Posterior cingulate gyrus (tissue), 11 donors: ENCODE results near the gene ELAVL3.
A peak's percentile ranks its signal among the peaks of the same experiment; 100 is the strongest.
"Not testable (repeated sequence)": the region's sequence is repeated elsewhere in the genome, so short reads cannot be mapped to it uniquely, and the experiment has no call there.

Experiments
- DNase-seq, 10 donors: peaks; one replicate each; pipeline versions ENCODE4 v3.0.0 to v3.0.0-alpha.2; 2020 to 2021; ENCODE audit warnings: mixed read lengths in 3 of 10
- intact Hi-C: fragments of 100-400 bp; cut with DNase I; formaldehyde crosslinking; loops from one replicate; pipeline ENCODE4 v1.15.1; 2023

Gene ELAVL3

GRCh38 chr19:11420429-11421370 lies 60.1 kb downstream of the ELAVL3 start:
- DNase-seq: peak in 1 of 10 donors; percentile 84
- intact Hi-C loops: no loop called here

- intact Hi-C loops: no loop called here
- DNase-seq: peak in 1 of 10 donors; percentile 40
These were observed 62.0 kb downstream of the ELAVL3 start, which contains the start of gene RGL3 for GRCh38 chr19:11418549-11419506. RGL3 (minus strand) TSS chr19:11419314; CDS start chr19:11419278, 36 bp downstream.

- no peak for DNase-seq
- intact Hi-C loops: no loop called here
These were observed 62.7 kb downstream of the ELAVL3 start for GRCh38 chr19:11418094-11418548.

GRCh38 chr19:11416346-11417052 lies 64.3 kb downstream of the ELAVL3 start:
- no peak for DNase-seq
- intact Hi-C loops: no loop called here

GRCh38 chr19:11414544-11414943 lies 66.3 kb downstream of the ELAVL3 start:
- intact Hi-C loops: no loop called here
- DNase-seq: no peak

GRCh38 chr19:11410682-11411081 lies 70.2 kb downstream of the ELAVL3 start:
- intact Hi-C loops: no loop called here
- DNase-seq: no peak

- intact Hi-C loops: no loop called here
- no peak for DNase-seq
These were observed 72.3 kb downstream of the ELAVL3 start for GRCh38 chr19:11408591-11408990.

GRCh38 chr19:11406703-11407236 lies 74.1 kb downstream of the ELAVL3 start:
- DNase-seq, intact Hi-C loops: not testable (repeated sequence)

- intact Hi-C loops: no loop called here
- no peak for DNase-seq
These were observed 74.8 kb downstream of the ELAVL3 start for GRCh38 chr19:11405846-11406643.

- intact Hi-C loops: no loop called here
- no peak for DNase-seq
These were observed 76.1 kb downstream of the ELAVL3 start for GRCh38 chr19:11404588-11405222.

GRCh38 chr19:11401808-11402543 lies 78.9 kb downstream of the ELAVL3 start:
- intact Hi-C loops: no loop called here
- DNase-seq: no peak
